Activated CD4-positive, alpha-beta T cell treated with anti-CD3 and anti-CD28 coated beads, Interleukin-2, Interleukin-4, amounts not matched to agents 100 ng/mL and 50 ng/mL, durations not matched to agents 16 hours and 8 hours (primary cell): ENCODE data around the gene NBL1.

Experiments used
- DNase-seq: peaks from one replicate; pipeline ENCODE4 v3.0.0-alpha.2; 2020; ENCODE audit warnings: low spot score

Gene NBL1, protein sequence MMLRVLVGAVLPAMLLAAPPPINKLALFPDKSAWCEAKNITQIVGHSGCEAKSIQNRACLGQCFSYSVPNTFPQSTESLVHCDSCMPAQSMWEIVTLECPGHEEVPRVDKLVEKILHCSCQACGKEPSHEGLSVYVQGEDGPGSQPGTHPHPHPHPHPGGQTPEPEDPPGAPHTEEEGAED

GRCh38 chr1:19643602-19644394 is at the start of gene NBL1:
TSS of gene NBL1 (plus strand) at chr1:19644311. CDS start at chr1:19655031, 10,720 bp downstream.
- peak; percentile 39 for DNase-seq

- DNase-seq = no peak
Observed at GRCh38 chr1:19596065-19596713, 47.9 kb upstream of the NBL1 start.

DNA sequence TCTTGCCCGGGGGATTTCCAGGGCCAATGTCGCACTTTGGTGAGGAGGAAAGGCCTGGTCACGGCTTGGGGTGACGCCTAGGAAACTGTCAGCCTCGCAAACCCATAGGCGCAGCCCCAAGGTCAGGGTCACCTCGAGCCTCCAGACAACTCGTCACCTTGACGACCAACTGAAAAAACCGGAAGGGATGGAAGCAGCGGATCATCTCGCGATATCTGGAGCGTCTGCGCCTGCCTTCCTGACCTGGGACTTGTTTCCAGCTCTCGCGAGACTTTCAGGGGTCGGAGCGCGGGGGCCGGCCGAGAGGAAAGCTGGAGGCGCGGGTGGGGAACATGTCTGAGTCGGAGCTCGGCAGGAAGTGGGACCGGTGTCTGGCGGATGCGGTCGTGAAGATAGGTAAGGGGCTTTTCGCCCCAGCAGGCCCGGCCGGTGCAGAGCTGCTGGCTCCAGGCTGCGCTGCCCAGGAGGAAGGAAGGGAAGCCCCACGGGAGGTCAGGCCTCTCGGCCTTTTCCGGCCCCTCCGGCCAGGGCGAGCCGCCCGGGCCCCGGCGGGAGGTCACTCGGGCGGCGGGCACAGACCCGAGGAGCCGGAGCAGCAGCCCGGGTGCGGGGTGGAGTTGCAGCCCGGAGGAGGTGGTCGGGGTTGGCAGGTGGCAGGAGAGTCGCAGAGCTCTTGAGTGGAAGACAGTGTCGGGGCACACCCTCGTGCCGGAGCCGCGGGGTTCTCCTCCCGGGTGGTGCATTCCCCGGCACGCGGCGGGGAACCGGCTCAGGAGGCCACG is 47.2 kb upstream of the NBL1 start:
- peak; percentile 98 for DNase-seq

DNA sequence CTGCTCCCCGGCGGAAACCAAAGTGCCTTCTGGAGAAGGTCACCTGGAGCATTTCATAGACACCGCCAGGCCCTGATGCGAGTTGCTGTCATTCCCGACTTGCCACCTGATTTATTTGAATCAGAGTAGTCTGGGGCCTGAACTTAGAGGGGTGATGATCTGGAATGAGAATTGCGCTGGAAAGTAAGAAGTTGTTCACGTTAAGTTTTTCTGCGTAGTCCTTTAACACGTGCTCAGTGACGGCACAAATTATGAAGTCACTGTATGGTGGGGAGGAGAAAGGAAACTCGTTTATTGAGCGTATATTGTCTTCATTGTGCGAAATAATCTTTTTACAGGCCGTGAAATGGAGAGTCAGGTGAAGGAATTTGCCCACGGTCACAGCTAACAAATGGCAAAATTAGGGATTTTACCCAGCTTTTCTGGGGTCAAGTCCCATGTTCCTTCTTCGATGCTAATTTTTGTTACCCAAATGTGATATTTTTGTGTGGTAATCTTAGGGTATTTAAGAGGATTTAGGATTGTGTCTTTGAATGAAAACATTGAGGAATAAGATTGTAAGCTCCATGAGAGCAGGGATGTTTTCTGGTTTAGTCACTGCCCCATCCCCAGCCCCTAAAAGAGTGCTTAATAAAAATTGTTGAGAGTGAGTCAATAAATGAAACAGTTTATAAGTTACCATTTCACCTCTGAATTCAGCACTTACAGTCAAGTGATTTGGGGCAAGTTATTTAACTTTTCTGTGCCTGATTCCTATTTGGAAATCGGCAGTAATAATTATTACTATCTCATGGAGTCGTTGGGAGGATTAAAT is 46.4 kb upstream of the NBL1 start:
- DNase-seq = peak; percentile 57

DNA sequence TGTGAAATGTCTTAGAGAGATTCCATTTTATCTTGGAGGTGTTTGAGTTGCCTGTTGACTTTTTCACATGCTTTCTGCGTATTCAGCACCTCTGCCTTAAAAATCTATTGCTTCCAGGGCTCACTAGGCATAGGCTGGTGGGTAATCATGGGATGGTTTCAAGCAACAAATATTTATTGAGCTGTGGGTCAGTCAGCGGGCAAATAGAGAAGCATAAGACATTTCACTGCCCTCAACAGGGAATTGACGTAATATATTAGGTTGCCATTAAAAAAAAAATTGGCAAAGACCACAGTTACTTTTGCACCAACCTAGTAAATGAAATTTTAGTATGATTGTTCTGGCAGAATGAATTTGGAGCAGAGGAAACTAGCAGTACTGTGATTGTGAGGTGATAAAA is 44.3 kb upstream of the NBL1 start:
- no peak for DNase-seq

DNA sequence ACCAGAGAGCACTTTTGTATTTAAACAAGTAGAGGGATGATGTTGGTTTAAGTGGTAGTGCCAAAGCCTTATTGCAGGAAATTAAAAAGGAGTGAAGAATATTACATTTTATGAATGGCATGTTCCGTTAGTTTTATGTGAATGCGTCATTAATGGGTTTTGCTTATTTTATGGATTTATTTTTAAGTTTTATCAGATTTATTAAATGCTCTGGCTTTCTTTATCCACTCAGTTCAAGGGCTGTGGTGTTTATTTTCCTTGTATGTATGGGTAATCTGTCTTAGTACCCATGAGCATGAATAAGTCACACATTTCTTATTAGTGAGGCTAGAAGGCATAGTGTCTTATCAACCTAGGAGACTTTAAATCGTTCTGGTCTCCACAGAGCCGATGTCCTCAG is 41.6 kb upstream of the NBL1 start:
- DNase-seq = no peak

DNA sequence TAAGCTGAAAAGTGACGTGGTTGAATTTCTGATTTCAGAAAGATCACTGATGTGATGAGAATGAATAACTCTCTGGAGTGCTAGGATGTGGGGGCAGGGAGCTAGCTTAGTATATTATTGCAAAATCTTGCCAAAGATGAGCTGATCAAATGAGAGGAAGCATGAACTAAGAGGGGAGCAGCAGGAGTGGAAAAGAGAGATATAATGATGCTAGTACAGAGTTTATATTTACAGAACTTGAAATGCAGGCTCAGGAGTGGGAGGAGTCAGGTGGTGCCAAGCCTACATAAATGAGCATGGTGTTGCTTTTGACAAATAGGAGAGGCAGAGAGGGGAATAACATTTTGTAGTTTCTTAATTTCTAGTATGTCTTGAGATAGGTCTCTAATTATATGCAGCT is 38.1 kb upstream of the NBL1 start:
- no peak for DNase-seq

DNA sequence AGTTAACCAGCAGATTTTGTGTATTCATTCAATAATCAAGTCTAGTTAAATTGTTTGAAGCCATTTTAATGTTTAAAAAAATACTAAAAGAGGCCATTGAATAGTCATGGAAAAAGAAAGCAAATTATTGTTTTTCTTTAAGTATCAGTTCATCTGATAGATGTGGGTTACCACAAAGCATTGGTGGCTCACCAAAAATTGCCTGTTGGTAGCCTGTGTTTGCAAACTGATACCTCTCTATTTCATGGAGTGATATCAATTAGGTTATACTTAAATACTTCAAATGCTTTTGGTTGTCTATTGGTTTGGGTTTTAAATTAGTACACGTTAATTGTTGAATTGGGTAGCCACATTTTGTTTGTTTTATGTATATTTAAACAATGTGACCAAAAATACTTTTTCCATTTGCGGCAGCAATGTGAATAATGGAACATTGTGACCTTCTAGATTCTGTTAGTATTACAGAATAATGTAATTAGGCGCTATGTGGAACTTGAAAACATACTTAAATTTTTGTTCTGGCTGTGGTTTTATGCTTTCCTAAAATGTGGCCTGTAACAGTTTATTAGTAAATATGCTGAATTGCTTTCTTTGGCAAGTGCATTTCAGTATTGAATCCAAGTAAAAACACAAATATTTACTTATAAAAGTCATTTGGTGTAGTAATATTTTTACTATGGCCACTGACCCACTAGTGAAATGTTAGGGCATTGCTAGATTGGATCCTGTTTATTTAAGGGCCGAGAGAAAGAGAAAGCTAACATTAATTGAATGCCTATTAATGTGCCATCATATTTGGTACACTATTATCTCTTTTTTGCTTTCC is 37.1 kb upstream of the NBL1 start:
- DNase-seq = peak; percentile 30

- no peak for DNase-seq
Observed at GRCh38 chr1:19608232-19608631, 35.9 kb upstream of the NBL1 start.

GRCh38 chr1:19610282-19610981 is 33.7 kb upstream of the NBL1 start:
- no peak for DNase-seq

DNA sequence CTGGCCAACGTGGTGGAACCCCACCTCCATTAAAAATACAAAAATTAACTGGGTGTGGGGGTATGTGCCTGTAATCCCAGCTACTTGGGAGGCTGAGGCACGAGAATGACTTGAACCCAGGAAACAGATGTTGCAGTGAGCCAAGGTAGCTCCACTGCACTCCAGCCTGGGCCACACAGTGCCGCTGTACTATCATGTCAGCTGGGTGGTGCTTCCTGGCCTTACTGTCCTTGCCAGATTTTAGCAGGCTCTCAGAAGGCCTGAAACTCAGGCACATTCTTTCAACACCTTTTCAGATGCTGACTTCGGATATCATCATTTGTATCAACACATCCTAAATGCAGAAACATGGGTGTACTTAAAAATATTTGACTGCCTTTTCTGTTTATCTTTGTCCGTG is 31.6 kb upstream of the NBL1 start:
- DNase-seq = no peak

GRCh38 chr1:19613171-19613703 is 30.9 kb upstream of the NBL1 start:
- DNase-seq = no peak

- DNase-seq = no peak
Observed at GRCh38 chr1:19615438-19615837, 28.7 kb upstream of the NBL1 start.

GRCh38 chr1:19616489-19616888 is 27.6 kb upstream of the NBL1 start:
- no peak for DNase-seq

DNA sequence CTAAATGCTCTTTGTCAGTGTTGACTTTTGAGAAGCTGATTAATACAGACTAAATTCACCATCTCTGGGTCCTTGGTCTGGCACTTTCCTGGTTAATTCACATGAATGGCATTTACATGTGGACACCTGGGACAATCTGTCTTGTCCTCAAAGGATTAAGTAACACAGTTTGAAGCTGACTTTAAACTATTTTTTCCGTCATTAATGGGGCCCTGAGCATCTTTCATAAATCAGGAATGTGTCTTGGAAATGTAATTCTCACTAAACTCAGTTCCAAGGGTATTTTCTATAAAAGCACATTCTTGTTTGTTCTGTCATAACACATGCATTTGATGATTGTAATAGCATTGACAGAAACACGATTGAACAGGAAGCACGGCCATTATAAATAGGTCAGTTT is 26.7 kb upstream of the NBL1 start:
- no peak for DNase-seq

DNA sequence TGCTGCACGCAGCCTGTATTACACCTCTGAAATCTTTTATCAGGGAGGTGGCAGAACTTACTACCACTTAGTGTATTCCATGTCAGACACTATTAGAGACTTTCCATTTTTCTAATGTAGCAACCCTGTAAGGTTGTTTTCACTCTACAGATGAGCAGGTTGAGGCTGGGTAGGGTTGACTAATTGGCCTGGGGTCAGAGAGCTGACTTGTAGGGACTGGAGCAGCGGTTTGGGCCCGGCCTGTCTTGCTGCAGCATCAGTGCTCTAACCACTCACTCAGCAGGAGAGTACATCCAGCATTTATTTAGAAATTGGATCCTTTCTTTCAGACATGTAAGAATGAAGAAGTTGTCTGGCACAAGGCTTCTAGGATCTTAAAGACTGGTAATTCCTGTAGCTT is 25.7 kb upstream of the NBL1 start:
- no peak for DNase-seq

DNA sequence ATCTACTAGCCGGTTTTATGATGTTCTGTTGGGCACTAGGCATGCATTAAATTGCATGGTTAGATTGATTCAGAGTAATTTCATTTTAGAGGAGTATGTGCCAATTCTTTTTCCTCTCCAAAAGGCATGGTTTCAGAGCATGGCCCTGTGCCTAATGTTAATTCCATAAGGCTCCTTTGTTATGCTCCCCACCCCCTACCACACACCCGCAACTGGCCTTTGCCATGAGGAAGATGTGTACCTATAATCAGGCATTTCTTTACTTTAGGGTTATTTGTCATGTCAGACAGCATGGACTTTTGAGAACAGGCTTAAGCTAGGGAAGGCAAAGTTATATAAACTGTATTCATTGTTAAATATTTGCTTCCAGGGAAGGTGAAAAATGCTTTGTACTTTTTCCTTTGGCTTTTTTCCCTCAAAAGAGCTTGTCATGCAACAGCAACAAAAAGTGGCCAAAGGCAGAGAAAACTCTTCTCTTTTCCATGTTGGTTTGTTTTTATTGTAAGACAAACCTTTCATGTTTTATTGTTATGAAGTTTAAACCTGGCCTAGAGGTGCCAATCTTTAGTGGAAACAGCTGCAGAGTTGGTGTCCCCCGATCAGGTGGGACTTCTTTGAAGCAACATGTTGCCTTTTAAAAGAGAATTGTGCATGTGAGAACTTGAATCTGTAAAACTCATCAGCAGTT is 24.3 kb upstream of the NBL1 start:
- no peak for DNase-seq

DNA sequence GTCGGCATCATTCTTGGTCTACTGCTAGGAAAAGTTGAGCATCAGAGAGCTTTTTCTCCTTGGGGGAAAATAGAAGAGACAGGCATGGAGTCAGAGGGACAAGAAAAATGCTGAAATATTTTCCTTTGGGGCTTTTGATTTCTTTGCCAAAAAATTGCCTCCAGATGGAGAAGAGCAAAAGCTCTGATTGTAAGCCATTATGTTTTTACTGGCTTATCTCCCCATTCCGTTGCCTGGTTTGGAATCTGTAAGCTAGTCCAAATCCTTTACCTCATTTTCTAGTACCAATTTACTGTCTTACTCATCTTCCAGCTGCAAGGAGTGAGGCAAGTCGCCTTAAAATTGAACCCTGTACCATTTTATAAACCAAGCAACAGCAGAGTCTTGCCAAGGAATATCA is 23.3 kb upstream of the NBL1 start:
- no peak for DNase-seq

DNA sequence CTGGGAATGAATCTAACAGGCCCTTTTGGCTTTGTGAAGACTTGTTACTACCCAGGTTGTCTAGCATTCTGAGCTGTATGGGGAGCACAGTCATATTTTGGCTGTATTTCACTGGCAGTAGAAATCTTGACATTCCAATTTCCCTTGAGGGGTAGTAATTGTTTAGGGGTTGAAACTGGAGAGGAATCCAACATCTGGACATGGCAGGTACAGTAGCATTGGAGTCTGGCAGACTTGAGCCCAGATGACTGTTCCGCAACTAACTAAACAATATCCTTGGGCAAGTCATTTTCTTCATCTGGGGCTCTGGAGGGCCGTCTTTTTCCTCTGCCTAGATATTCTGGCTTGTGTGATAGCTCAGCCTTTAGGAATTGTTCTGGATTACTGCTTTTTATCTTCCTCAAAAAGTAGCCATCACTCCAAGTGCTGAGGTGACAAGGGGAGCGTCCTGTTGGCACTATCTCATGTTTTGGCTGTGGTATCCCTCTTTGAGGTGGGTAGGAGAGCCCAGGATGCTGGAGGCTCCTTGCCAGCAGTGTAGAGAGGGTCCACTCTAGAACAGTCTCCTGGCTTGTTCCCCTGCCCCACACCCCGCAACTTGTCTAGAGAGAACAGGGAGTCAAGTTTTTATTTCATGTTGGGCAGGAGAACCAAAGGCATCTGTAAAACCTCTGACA is 22.7 kb upstream of the NBL1 start:
- no peak for DNase-seq
